Transverse colon (tissue), 4 donors: ENCODE measurements around the gene UMAD1.

Experiments used
- POLR2A ChIP-seq: fragments of 450-650 bp; IDR thresholded peaks from one replicate; pipeline ENCODE4 v1.6.1; 2016; ENCODE audit warnings: antibody characterized with exemption, mild to moderate bottlenecking, moderate library complexity
- POLR2AphosphoS5 ChIP-seq, 3 donors: sonication (generic); formaldehyde crosslinking; IDR thresholded peaks; one replicate each; pipeline ENCODE4 v1.6.1; 2016; ENCODE audit warnings: antibody characterized with exemption in 3 of 3
- TF ChIP-seq, protein P1 (sequence below), 5 experiments: fragments of 200-600 bp in 3 of 5; fragments of 450-650 bp in 2 of 5; sonication (generic) in 3 of 5; IDR thresholded peaks; 1 replicate in 2 of 5; 2 replicates in 3 of 5; pipeline ENCODE4 v1.5.1; 2016 to 2017; ENCODE audit warnings: antibody characterized with exemption in 5 of 5, inconsistent platforms in 3 of 5, mild to moderate bottlenecking in 2 of 5, moderate library complexity in 1 of 5

- TF ChIP-seq, protein P1, sequence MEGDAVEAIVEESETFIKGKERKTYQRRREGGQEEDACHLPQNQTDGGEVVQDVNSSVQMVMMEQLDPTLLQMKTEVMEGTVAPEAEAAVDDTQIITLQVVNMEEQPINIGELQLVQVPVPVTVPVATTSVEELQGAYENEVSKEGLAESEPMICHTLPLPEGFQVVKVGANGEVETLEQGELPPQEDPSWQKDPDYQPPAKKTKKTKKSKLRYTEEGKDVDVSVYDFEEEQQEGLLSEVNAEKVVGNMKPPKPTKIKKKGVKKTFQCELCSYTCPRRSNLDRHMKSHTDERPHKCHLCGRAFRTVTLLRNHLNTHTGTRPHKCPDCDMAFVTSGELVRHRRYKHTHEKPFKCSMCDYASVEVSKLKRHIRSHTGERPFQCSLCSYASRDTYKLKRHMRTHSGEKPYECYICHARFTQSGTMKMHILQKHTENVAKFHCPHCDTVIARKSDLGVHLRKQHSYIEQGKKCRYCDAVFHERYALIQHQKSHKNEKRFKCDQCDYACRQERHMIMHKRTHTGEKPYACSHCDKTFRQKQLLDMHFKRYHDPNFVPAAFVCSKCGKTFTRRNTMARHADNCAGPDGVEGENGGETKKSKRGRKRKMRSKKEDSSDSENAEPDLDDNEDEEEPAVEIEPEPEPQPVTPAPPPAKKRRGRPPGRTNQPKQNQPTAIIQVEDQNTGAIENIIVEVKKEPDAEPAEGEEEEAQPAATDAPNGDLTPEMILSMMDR (IDR thresholded peaks at IDR 0.05) = no peak
- no peak for TF ChIP-seq POLR2A
- TF ChIP-seq POLR2AphosphoS5 (IDR thresholded peaks at IDR 0.05) = no peak
Measured at GRCh38 chr7:7702826-7703225, 62.3 kb downstream of the UMAD1 start.
